Middle frontal gyrus (tissue), 1 donor: ENCODE data around the gene RASD1.

ENCODE experiments used
- DNase-seq: peaks from one replicate; pipeline ENCODE4 v3.0.0-alpha.2; 2015; ENCODE audit warnings: low spot score; ENCODE audit errors: extremely low spot score

RASD1 gene

DNA sequence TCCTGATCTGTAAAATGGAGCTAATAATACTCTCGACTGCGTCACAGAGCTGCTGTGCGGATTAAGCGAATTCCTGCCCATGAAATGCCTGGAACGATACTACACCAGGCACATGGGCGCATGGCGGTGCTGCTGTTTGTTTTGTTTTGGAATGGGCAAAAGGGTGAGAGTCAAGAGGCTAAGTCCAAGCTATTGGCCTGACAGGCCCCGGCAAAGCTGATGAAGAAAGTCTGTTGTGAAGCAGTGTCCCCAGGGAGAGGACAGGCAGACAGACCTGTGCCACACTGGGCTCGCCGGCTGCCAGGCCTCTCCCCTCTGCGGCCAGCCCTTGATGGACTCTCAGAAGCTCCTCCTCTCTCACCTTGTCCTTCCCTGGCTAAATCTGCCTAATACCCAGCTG is 31.3 kb upstream of the RASD1 start:
- DNase-seq: no peak

DNA sequence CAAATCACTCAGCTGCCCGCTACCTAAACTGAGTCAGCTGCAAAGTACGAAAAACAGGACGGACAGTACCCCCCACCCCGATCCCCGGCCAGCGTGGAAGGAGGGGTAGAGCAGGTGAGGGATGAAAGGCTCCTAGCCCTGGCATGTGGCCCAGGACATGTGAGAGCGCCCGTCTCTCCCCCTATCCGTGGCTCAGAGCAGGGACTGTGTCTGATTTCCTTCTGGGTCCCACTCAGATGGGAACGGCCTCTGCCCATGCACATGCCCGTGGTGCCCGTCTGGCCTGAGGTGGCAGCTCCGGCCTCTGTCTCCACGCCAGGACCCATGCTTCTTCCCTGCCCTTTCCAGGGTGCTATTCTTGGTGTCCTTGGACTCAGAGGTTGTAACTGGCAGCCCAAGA is 30.2 kb upstream of the RASD1 start:
- no peak for DNase-seq

DNA sequence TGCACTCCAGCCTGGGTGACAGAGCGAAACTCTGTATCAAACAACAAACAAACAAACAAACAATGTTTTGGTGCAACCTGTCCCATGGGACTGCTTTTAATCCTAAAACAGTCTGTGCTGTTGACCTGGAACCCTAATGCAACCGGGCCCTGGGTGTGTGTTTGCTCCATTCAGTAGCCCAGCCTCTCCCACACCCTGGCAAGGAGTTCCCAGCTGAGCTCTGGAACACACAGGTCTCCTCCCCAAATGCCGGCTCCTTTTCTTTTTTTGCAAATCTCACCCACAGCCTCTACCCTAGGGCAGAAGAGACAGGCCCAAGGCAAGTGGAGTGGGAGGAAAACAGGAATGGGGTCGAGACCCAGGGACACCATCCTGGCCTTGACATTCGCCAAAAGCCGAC is 29.8 kb upstream of the RASD1 start:
- no peak for DNase-seq

DNA sequence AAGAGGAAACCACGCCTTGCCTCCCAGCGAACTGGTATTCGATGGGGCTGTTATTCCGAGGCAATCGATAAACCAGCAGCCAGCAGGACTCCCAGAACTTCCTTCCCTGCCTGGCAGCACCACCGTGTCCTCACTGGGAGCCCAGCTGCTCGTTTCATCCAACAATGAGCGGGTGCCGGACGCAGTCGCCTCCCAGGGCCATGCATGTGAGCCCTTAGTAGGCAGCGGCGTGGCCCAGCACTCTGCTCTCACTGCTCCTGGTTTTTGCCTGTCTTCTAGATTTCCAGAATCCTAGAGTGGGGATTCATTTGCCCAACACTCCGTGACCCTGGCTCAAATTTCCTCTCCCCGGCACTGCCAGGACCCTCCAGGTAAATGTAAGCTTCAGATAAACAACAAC is 29.1 kb upstream of the RASD1 start:
- no peak for DNase-seq

DNA sequence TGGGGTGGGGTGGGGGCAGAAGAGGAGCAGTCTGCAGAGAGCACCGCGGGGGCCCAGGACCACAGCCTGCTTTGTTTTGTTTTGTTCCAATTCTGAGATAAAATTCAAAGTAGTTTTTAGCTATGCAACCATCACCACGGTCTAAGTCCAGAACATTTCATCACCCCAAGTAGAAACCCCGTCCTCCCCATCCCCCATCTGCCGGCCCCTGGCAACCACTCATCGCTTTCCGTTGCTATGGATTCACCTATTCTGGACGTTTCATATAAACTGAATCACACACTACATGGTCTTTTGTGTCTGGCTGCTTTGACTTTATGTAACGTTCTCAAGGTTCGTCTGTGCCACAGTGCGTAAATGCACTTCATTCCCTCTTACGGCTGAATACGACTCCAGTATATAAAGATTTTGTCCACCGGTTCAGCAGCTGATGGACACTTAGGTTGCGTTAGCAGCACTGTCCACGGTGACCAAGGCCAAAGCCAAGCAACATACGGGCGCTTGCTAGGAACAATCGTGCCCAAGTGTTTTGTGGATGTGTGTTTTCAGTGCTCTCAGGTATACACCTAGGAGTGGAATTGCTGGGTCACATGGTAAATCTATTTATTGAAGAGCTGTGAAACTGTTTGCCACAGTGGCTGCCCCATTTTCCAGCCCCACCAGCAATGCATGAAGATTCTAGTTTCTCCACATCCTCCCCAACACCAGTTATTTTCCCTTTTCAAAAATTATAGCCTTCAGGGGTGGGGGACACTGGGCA is 27.7 kb upstream of the RASD1 start:
- DNase-seq: no peak

DNA sequence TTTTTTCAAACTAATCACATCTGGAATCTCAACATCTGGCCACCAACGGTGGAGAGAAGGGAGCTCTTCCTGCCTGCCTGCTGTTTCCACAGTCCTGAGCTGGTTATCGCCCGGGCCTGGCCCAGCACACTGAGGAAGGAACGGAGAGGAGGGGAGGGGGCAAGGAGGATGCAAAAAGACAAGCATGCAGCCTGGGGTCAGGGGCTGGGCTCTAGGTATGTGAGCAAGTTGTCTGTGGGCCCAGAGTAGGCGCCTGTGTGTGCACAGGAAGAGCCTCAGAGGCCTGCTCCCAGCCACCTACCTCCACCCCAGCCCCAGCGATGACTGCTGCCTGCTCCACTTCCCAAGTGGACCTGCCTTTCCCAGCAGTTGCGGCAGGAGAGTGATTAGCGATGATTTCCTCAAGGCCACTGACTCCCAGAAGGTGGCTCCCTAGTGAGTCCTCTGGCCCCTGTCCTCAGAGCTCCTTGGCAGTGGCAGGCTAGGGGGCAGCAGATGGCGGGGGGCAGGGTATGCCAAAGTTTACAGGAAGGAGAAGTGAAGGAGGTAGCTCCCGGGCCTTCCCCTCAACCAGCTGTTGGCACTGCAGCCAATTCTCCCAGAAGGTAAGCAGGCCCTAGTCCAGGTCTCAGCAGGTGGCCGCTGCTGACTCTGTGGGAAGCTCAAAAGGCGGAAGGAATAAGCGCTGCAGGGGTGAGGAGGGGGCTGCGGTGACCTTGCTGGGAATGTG is 27.0 kb upstream of the RASD1 start:
- no peak for DNase-seq

DNA sequence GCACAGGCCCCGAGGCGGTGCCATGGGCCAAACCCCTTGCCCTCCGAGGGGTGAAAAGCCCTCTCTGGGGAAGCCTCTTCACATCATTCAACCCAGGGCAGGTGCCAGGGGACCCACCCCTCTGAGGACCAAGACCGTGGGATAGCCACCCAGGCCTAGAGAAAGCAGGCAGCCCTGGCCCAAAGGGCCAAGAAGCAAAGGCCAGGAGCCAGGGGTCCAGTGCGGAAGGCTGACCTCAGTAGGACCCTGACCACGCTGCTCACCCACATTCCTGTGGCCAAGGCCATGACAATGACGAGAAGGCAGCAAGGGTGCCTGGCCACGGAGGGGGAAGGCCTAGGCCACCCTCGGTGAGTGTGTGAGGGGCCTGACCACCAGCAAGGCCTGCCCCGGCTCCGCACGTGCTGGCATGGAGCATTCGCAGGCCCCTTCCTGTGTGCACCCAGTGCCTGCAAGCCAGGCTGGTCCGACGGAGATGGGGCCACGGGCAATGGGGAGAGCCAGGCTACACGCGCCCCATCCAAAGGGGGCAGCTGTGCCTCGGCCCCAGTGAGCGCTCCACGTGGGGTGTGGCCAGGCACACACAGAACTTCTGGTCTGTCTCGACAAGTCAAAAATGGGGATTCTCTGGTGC is 24.5 kb upstream of the RASD1 start:
- DNase-seq: no peak

DNA sequence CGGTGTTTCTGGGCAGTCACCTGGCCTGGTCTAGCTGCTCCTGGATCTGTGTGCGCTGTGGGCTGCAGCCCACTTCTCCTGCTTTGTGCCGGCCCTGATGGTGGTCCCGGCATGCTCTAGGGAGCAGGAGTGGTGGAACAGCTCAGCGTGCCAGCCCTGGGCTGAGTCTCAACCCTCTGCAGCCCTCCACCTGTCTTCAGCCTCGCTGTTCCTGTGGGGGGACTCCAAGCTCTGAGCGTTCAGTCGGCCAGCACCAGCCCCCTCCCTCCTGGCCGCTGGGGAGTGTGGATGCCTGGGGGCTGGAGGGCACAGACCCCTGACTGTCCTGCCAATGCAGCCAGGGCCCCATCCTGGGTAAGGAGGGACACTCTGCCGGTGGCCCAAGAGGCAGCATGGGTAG is 23.7 kb upstream of the RASD1 start:
- DNase-seq: no peak

DNA sequence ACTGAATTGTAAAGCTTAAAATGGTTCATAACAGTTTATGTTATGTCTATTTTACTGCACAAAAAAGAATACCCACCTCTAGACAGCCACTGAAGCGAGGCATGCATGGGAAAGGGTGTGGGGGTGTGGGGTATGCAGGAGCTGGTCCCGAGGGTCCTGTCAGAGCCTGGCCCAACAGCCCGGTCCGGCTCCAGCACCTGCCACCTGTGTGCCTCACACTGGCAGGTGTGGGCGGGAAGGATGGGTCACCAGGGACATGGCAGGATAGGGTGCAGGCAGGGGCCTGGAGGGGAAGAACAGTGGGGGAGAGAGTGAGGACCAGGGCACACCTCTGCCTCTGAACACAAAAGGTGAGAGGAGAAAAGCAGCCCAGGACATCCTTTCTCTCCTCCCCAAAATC is 22.8 kb upstream of the RASD1 start:
- DNase-seq: no peak

DNA sequence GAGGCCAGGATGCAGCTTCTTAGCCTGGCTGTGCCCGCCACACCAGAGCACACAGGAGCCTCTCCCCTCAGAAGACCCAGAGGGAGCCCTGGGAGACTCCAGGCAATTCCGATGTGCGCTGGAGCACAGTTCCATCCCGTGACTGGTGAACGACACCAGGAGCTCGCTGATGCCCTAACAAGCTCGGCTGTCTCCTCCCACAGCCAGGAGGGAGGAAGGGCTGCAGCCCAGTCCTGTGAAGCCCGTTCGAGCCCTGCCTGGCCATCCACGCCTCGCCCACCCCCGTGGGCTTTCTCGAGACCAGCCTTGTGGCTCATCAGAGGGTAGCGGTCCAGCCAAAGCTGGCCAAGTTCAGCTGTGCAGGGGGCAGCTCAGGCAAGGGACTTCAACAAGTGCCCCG is 21.8 kb upstream of the RASD1 start:
- no peak for DNase-seq

DNA sequence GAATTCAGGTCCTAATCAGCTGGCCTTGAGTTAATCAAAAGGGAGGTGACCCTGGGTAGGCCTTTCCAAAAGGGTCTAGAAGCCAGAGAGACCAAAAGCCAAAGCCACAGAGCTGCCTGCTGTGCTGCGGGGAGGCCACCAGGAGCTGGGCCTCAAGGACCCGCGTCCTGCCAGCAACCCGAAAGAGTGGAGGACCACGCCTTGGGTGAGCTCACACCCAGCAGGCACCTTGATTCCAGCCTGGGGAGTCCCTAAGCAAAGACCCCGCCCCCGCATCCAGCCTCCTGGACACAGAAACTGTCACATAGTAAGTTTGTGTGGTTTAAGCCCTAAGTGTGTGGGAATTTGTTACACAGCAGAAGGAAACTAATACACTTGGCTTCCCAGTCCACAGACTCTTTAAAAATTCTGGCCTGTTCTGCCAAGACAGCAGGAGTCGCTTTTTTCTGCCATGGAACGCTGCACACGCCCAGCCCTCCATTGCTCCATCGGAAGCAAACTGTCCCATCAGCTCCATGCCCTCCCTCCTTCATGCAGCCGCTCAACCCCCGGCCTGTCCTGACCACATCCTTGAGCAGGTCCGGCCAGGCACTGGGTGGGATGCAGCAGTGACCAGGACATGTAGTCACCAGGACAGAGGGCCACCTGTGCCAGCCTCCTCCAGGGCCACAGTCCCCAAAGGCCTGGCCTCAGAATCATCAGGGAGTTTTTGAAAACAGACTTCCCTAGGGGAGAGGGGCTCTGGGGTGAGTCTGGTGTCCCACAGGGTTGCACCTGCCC is 20.9 kb upstream of the RASD1 start:
- DNase-seq: no peak

DNA sequence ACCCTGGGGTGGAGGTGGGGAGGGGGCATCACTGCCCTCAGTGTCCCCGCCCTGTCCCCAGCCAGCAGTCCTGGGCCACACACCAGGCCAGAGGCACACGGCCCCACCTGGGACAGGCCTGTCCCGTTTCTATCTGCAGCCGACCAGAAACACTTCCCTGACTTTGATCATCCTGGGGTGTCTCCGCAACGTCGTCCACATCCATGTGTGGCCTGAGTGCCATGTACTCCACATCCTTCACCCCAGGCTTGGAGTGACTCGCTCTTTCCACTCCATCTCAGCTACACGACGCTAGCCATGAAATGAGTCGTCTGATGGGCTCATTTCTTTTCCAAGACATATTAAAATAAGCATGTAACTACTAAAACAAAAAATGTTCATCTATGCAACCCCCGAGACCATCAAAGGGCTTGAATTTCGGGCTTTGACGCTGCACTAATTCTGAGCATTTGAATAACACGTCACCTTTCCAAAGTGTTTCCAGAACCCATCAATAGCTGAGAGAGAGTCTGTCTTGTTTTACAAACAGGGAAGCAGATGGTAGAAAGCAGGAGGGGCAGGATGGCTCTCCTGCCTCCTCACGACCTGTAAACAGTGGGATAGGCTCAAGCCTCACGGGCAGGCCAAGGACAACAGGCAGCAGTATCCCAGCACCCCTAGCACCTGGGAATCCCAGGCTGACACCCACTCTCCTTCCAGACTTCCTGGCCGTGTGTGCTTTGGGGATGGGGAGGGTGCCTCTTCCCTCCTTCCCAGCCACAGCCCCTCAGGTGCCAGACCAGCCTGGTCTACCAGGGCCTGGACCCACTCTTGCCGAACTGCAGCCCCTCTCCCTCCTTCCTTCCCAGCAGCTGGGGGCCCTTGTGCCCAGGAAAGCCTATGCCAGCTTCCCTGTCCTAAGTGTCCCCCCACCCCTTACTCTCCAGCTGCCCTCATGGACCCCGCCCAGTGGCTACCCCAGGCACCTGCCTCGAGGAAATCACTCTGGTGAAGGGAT is 20.0 kb upstream of the RASD1 start:
- DNase-seq: no peak

DNA sequence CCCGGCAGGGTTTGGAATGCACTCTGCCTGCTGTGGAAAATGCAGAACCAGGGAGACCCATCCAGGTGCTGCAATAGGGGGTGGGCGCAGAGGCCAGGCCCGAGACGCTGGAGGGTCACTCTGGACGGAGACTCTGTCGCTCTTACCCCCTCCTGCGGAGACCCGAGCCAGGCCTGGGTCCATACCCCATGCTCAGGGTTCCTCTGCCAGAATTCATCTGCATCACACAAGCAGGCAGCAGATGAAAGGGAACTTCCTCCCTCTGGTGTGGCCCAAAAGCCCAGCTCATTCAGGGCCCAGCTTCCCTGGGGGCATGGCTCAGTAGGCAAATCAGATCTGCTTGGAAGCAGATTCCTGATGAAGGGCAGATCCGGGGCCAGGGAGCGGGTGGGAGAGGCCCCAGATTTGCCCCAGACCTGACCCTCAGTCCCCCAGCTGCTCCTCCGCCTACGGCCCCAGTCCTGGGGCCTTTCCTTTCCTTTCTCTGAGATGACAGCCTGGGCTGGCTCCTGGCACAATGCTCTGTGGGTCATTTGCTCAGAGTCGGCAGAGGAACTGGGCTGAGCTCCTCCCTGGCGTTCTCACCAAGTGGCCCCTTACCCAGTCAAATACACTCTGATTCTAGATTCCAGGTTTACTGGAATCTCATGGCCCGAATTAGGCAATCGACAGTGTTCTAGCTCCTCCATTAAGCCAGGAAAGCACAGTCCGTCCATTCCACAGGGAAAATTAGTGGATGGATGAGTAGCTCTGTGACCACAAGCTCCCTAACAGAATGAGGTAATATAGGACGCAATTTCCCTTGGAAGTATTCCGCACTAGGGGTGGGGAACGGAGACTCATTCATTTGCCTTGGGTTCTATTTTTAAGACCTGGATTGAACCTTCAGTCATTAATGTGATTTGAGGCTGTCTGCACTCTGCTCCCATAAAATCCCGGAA is 19.1 kb upstream of the RASD1 start:
- DNase-seq: no peak

DNA sequence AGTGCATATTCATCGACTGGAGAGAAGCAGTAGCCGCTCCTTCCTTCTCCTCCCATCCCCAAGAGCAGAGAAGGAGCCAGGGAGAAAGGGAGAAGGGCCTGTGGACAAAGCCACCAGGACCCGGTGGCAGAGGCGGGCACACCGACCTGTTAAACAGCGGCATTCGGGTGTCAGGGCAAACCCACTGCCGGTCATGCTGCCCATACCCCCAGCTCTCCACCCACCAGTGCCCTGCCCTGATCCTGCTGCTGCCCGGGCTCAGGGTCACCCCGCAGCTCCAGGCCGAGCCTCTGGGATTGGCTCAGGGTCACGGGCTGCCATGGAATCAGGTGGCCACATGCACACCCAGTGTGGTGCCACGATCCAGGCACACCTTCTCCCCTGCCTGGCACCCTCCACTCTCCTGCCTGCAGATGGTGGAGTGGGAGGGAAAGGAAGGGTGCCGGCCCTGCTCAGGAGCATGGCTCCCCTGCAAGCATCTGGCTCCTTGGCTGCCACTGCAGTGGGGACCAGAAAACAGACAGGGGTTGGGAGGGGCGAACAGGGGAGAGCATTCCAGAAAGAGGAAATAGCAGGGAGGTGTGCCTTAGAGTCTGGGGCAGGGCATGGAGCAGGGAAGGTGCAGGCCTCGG is 18.3 kb upstream of the RASD1 start:
- no peak for DNase-seq

DNA sequence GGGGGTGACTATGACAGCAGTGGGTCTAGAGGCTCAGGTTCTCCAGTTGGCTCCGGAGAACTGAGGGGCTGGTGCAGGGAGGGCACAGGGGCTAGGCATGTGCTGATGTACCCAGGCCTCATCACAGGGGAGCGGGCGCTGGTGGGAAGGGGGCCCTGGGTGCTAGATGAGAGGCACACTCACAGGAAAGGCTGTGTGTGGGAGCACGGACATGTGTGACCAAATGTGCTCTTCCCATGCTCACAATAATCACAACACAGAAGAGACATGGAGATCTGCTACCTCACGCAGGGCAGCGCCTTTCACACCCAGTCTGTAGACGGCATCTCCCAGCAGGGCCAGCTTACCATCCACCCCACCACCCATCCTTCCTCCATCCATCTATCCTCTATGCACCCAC is 17.4 kb upstream of the RASD1 start:
- no peak for DNase-seq

DNA sequence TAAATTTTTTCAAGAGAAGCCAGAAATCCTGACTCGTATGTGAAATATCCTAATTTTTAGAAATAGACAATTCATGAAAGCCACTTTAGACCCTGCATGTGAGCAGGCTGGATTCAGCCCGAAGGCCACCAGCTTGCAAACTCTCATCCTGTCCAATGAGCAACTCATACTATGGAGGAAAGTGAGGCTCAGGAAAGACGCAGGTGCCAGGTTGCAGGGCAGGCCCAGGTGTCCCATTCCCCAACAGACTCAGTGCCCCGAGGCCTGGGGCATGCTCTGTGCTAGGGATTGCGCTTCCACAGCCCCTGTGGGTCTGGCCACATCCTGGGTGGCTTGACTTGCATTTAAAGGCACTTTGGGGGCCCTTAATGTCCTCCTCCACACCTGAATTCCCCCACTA is 16.7 kb upstream of the RASD1 start:
- DNase-seq: no peak

DNA sequence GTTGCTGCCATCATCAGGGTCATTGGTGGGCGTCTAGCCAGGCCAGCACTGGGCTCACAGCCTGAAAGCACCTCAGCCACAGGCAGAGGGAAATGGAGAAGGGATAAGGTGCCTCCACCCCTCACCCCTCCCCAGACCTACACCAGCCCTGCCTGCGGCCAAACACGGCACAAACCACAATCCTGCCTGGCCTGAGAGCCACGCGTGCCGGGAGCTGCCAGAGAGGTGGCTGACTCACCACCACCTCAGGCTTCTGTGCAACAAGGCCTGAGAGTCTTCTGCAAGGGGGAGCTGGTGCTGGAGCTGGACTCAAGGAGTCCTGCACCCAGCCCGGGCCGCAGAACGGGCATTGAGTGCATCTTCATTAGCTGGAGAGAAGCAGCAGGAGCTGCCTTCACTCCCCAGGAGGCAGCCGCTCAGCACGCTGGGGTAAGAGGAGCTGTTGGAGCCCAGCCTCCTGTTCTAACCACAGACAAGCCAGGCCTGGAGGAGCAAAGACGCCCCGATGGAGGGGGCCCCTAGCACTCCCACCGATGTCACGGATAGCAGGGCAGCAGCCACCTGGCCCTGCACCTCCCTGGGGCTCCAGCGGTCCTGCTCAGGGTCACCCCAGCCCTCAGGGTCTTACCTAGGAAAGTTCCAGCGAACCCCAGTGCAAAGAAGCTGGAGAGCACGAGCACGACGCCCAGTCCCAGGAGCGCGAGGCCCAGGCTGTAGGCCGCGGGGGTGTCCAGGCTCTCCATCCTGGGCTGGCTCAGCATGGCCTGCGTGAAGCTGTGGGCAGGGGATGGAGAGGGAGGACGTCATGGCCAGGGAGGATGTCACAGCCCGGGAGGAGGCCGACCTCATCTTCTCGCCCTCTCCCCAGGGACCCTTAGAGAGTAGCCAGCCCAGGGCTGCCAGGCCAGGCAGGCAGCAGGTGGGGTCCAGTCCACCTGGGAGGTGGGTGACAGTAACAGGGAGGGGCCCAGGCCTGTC is 16.0 kb upstream of the RASD1 start:
- no peak for DNase-seq

DNA sequence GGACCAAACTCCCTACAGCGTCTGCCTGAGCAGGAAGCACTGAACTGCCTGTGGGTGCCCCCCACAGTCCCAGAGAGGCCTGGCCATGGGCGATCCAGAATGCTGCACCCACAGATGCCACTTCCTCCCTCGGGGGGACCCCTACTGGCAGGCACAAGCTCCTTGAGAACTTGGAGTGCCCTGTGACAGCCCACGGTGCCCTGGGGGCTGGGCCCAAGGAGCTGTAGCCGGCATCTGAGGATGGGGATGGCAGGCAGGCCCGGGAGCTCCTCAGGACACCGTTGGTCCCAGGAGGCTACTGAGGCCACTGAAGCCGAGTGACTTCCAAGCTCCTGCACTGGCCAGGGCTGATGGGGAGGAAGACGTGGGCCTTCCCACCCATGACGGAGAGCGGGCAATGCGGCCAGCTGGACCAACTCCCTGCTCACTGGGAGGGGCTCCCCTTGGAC is 15.1 kb upstream of the RASD1 start:
- no peak for DNase-seq
